Esophagus (tissue), 2 donors: ENCODE results near the gene SCRN1. TPM values are rescaled to one million over a fixed set of nuclear protein-coding genes. Genes with fewer than 3 reads are reported as not detected.

Source experiments
- H3K27ac ChIP-seq, 2 donors: one replicate each; pipeline ENCODE4 v1.5.1; 2013; ENCODE audit warnings: low read depth in 2 of 2, mild to moderate bottlenecking in 2 of 2, inconsistent platforms in 1 of 2, low read length in 1 of 2, moderate library complexity in 1 of 2
- H3K27me3 ChIP-seq, 2 donors: one replicate each; pipeline ENCODE4 v1.6.1; 2013; ENCODE audit warnings: low read length in 2 of 2, control low read depth in 1 of 2, mild to moderate bottlenecking in 1 of 2; ENCODE audit not compliant: insufficient read depth in 2 of 2, control insufficient read depth in 1 of 2
- H3K36me3 ChIP-seq, 2 donors: one replicate each; pipeline ENCODE4 v1.6.1; 2013; ENCODE audit warnings: low read length in 1 of 2; ENCODE audit not compliant: control insufficient read depth in 2 of 2, insufficient read depth in 2 of 2
- H3K4me1 ChIP-seq, 2 donors: one replicate each; pipeline ENCODE4 v1.6.1; 2013; ENCODE audit warnings: low read length in 1 of 2; ENCODE audit not compliant: control insufficient read depth in 2 of 2, insufficient read depth in 2 of 2
- H3K4me3 ChIP-seq, 2 donors: one replicate each; pipeline ENCODE4 v1.5.1; 2013; ENCODE audit warnings: low read length in 2 of 2, mild to moderate bottlenecking in 2 of 2, low read depth in 1 of 2, moderate library complexity in 1 of 2
- H3K9me3 ChIP-seq, 2 donors: one replicate each; pipeline ENCODE4 v1.6.1; 2013; ENCODE audit warnings: mild to moderate bottlenecking in 2 of 2, low read depth in 1 of 2, low read length in 1 of 2, moderate library complexity in 1 of 2; ENCODE audit not compliant: control insufficient read depth in 2 of 2, insufficient read depth in 1 of 2
- WGBS, 2 donors: extraction: QIAGEN DNeasy Blood & Tissue Kit; methylation state at CpG; one replicate each; pipeline ENCODE4 v1.1.7; 2013; 5-methylcytosine and 5-hydroxymethylcytosine counted together
- polyA plus RNA-seq, 2 donors: library from polyadenylated mRNA; stranded (reverse); fragments of 200-250 nt; gene quantifications; one replicate each; pipeline ENCODE4 v1.2.3, GENCODE V29; 2013
- donor health status: healthy with polysubstance abuse.
- donor health status: Bipolar disorder and iron deficiency.

Gene SCRN1
- polyA plus RNA-seq, 2 donors: 3.0 to 8.2 TPM

- Histone ChIP-seq H3K27ac (peak overlapping the region; percentile 89 to 91), H3K9me3 (no peaks in the 10 kb centered on the region), H3K27me3 (no peaks in the 10 kb centered on the region), H3K4me1 (peaks cover 2 to 3% of the 10 kb centered on the region in 2 donors), H3K4me3 (peak overlapping the region; percentile 79 to 84), H3K36me3 (no peaks in the 10 kb centered on the region)
- 2% methylated on average over 9 of the region's 9 CpGs for WGBS, 2 donors
Observed at GRCh38 chr7:30027740-30028215, 38.2 kb upstream of the SCRN1 start.

- H3K4me1 ChIP-seq: peaks cover 2 to 3% of the 10 kb centered on the region in 2 donors
- peak overlapping the region; percentile 84 to 94 for H3K27ac ChIP-seq
- H3K27me3 ChIP-seq: no peaks in the 10 kb centered on the region
- no peaks in the 10 kb centered on the region for H3K36me3 ChIP-seq
- H3K4me3 ChIP-seq: peak overlapping the region; percentile 52 to 79
- 0% methylated on average over 10 of the region's 10 CpGs for WGBS, 2 donors
- no peaks in the 10 kb centered on the region for H3K9me3 ChIP-seq
Observed at GRCh38 chr7:30027065-30027456, 37.5 kb upstream of the SCRN1 start.

GRCh38 chr7:30026229-30027064, 36.8 kb upstream of the SCRN1 start, which contains the start of gene FKBP14:
TSS of gene FKBP14 (minus strand) at chr7:30026702. CDS start at chr7:30026508, 194 bp downstream.
- 0 to 1% methylated on average over 35 of the region's 35 CpGs for WGBS, 2 donors
- H3K27ac ChIP-seq: peak within 1 kb of the TSS; percentile 84 to 94
- no peaks in the 10 kb centered on the region for H3K36me3 ChIP-seq
- H3K4me3 ChIP-seq: peak within 1 kb of the TSS; percentile 55 to 79
- peaks cover 2 to 3% of the 10 kb centered on the region in 2 donors for H3K4me1 ChIP-seq
- no peaks in the 10 kb centered on the region for H3K9me3 ChIP-seq
- H3K27me3 ChIP-seq: no peaks in the 10 kb centered on the region

- Histone ChIP-seq H3K27ac (no peak overlapping the region), H3K4me3 (no peak overlapping the region), H3K4me1 (no peaks in the 10 kb centered on the region), H3K9me3 (no peaks in the 10 kb centered on the region), H3K36me3 (no peaks in the 10 kb centered on the region), H3K27me3 (no peaks in the 10 kb centered on the region)
- 95 to 98% methylated on average over 6 of the region's 6 CpGs for WGBS, 2 donors
Observed at GRCh38 chr7:30023524-30023923, 33.9 kb upstream of the SCRN1 start.

- Histone ChIP-seq H3K4me3 (no peak overlapping the region), H3K27ac (no peak overlapping the region), H3K4me1 (no peaks in the 10 kb centered on the region), H3K9me3 (no peaks in the 10 kb centered on the region), H3K27me3 (no peaks in the 10 kb centered on the region), H3K36me3 (peaks cover 0 to 4% of the 10 kb centered on the region in 2 donors)
Observed at GRCh38 chr7:30022991-30023390, 33.4 kb upstream of the SCRN1 start.

- Histone ChIP-seq H3K27me3 (no peaks in the 10 kb centered on the region), H3K27ac (no peak overlapping the region), H3K4me3 (no peak overlapping the region), H3K4me1 (no peaks in the 10 kb centered on the region), H3K9me3 (no peaks in the 10 kb centered on the region), H3K36me3 (peaks cover 0 to 4% of the 10 kb centered on the region in 2 donors)
- 29 to 38% methylated on average over 1 of the region's 1 CpG for WGBS, 2 donors
Observed at GRCh38 chr7:30020535-30020934, 30.9 kb upstream of the SCRN1 start.

- Histone ChIP-seq H3K4me3 (no peak overlapping the region), H3K4me1 (no peaks in the 10 kb centered on the region), H3K9me3 (no peaks in the 10 kb centered on the region), H3K27me3 (no peaks in the 10 kb centered on the region), H3K27ac (no peak overlapping the region), H3K36me3 (peaks cover 0 to 4% of the 10 kb centered on the region in 2 donors)
- 92 to 95% methylated on average over 1 of the region's 1 CpG for WGBS, 2 donors
Observed at GRCh38 chr7:30019960-30020359, 30.4 kb upstream of the SCRN1 start.

GRCh38 chr7:30019387-30019786, 29.8 kb upstream of the SCRN1 start:
- no peak overlapping the region for H3K4me3 ChIP-seq
- H3K27me3 ChIP-seq: no peaks in the 10 kb centered on the region
- H3K9me3 ChIP-seq: no peaks in the 10 kb centered on the region
- no peaks in the 10 kb centered on the region for H3K4me1 ChIP-seq
- peaks cover 0 to 4% of the 10 kb centered on the region in 2 donors for H3K36me3 ChIP-seq
- H3K27ac ChIP-seq: no peak overlapping the region
- 85 to 89% methylated on average over 1 of the region's 1 CpG for WGBS, 2 donors

GRCh38 chr7:30018451-30018850, 28.9 kb upstream of the SCRN1 start:
- no peaks in the 10 kb centered on the region for H3K27me3 ChIP-seq
- H3K4me3 ChIP-seq: no peak overlapping the region
- no peaks in the 10 kb centered on the region for H3K9me3 ChIP-seq
- peaks cover 0 to 4% of the 10 kb centered on the region in 2 donors for H3K36me3 ChIP-seq
- no peaks in the 10 kb centered on the region for H3K4me1 ChIP-seq
- no peak overlapping the region for H3K27ac ChIP-seq

- Histone ChIP-seq H3K36me3 (no peaks in the 10 kb centered on the region), H3K9me3 (no peaks in the 10 kb centered on the region), H3K4me3 (no peak overlapping the region), H3K27me3 (no peaks in the 10 kb centered on the region), H3K4me1 (no peaks in the 10 kb centered on the region), H3K27ac (no peak overlapping the region)
- 70 to 77% methylated on average over 3 of the region's 3 CpGs for WGBS, 2 donors
Observed at GRCh38 chr7:30012757-30013156, 23.2 kb upstream of the SCRN1 start.
